Activated T-cell treated with anti-CD3 and anti-CD28 coated beads for 1 hour (primary cell): ENCODE results near the gene IGFLR1.
"Not testable (repeated sequence)": the region's sequence is repeated elsewhere in the genome, so short reads cannot be mapped to it uniquely, and the experiment has no call there.

Experiments
- DNase-seq: peaks from one replicate; pipeline ENCODE4 v3.0.0-alpha.2; 2020; ENCODE audit warnings: low read depth

Gene IGFLR1

GRCh38 chr19:35739275-35740107, 2.8 kb downstream of the IGFLR1 start:
- no peak for DNase-seq

DNA sequence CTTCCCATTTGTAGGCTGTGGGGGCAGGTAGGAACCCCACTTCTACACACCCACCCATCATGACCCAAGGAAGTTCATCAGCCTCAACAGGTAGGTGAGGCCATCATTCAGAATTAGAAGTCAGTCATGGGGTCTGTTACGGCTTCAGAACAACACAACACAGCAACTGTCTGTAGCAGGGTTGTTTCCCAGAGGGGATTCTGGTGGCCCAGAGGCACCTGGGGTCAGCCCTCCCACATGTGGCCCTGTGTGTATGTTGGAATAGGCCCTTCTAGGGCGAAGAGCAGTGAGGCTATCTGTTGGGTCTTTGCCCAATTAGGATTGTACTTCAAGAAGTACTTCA, 3.4 kb downstream of the IGFLR1 start:
- DNase-seq = no peak

DNA sequence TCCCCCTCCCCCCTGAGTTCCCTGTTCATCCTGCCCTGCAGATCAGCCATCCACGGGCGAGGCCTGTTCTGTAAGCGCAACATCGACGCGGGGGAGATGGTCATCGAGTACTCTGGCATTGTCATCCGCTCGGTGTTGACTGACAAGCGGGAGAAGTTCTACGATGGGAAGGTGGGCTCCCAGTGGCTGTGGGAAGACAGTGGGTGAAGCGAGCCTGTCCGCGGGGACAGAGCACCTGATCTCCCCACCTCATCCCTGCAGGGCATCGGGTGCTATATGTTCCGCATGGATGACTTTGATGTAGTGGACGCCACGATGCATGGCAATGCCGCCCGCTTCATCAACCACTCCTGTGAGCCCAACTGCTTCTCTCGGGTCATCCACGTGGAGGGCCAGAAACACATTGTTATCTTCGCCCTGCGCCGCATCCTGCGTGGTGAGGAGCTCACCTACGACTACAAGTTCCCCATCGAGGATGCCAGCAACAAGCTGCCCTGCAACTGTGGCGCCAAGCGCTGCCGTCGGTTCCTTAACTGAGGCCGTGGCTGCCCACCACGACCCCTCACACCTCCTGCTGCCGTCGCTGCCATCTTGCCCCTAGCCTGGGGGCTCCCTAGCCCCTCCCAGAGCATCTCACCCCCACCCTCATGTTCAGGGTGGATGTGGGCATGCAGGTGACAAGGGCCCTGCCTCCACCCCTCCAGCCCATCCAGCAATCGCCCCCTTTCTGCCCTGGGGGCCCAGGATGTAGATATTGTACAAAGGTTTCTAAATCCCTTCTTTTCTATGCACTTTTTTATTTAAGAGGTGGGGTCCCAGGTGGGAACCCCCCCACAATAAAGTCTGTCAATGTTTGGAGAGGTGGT, 4.0 kb downstream of the IGFLR1 start:
- no peak for DNase-seq

- no peak for DNase-seq
Measured at GRCh38 chr19:35736913-35737886, 5.1 kb downstream of the IGFLR1 start.

DNA sequence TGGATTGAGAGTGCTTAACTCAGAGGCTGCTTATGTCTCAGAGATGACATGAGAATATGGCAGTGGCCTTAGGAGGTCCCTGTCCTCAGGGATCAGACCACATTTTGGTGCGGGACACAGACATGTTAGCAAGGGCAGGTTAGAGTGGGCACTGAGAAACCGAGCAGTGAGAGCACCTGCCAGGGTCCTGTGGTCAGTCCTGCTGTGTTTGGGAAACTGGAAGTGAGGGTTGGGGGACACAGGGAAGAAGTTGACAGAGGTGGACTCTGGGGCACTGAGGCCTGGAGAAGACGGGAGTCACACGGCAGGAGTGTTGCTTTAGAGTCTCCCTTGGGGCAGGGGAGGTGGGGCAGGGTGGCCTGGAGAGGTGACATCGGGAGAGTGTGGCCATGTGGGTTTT, 7.4 kb downstream of the IGFLR1 start:
- no peak for DNase-seq

DNA sequence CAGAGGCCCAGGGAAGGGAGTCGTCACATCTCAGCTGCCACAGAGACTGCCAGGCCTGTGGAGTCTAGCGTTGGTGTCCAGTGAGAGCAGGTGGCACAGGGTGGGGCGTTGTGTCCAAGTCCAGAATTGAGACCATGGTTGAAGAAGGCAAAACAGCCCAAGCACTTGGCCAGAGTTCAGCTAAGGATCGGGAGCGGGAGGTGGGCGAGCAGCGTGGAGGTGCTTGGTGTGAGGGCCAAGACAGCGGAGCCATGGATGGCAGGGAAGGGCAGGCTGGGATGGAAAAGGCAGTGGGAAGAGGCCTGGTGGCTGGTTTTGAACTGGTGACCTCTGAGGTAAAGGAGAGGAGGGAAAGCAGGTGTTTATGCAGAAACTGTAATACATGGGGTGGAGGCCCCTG, 8.0 kb downstream of the IGFLR1 start:
- no peak for DNase-seq

DNA sequence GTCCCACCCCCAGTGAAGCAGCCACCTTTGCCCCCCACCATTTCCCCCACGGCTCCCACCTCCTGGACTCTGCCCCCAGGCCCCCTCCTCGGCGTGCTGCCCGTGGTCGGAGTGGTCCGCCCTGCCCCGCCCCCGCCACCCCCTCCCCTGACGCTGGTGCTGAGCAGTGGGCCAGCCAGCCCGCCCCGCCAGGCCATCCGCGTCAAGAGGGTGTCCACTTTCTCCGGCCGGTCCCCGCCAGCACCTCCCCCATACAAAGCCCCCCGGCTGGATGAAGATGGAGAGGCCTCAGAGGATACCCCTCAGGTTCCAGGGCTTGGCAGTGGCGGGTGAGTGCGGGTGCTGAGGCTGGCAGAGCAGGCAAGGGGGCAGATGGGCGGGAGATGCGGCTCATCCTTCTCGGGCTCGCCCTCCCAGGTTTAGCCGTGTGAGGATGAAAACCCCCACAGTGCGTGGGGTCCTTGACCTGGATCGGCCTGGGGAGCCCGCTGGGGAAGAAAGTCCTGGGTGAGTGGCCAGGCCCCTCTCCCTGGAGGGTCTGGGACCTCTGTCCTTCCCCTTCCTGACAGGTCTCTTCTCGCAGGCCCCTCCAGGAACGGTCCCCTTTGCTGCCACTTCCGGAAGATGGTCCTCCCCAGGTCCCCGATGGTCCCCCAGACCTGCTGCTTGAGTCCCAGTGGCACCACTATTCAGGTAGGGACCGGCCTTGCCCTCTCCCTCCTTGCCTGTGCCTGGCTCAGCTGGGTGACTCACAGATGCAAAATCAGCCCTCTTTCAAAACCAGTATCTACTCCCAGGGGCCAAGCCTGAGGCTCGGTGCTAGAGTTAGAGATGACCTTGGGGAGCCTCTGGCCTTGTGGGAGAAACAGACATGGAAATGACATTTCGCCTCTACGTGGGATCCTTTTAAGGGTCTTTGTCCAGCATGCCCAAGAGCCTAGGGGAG, 8.8 kb downstream of the IGFLR1 start:
- no peak for DNase-seq

DNA sequence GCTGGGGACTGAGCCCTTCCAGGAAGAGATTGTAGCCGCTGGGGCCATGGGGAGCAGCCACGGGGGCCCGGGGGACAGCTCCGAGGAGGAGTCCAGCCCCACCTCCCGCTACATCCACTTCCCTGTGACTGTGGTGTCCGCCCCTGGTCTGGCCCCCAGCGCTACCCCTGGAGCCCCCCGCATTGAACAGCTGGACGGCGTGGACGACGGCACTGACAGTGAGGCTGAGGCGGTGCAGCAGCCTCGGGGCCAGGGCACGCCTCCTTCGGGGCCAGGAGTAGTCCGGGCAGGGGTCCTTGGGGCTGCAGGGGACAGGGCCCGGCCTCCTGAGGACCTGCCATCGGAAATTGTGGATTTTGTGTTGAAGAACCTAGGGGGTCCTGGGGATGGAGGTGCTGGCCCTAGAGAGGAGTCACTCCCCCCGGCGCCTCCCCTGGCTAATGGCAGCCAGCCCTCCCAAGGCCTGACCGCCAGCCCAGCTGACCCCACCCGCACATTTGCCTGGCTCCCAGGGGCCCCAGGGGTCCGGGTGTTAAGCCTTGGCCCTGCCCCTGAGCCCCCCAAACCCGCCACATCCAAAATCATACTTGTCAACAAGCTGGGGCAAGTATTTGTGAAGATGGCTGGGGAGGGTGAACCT, 9.6 kb downstream of the IGFLR1 start:
- no peak for DNase-seq

GRCh38 chr19:35731779-35732405, 10.4 kb downstream of the IGFLR1 start:
- no peak for DNase-seq

GRCh38 chr19:35731353-35731752, 10.9 kb downstream of the IGFLR1 start:
- no peak for DNase-seq

DNA sequence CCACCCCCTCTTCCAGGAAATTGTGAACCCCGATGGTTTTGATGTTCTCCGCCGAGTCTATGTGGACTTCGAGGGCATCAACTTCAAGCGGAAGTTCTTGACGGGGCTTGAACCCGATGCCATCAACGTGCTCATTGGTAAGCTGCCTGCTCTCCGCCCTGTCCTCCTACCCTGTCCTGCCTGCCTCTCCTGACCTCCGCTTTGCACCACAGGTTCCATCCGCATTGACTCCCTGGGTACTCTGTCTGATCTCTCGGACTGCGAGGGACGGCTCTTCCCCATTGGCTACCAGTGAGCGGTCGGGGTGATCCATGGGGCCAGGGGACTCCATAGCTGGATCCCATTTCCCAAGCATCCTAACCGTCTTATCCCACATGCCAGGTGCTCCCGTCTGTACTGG, 11.9 kb downstream of the IGFLR1 start:
- DNase-seq = no peak

DNA sequence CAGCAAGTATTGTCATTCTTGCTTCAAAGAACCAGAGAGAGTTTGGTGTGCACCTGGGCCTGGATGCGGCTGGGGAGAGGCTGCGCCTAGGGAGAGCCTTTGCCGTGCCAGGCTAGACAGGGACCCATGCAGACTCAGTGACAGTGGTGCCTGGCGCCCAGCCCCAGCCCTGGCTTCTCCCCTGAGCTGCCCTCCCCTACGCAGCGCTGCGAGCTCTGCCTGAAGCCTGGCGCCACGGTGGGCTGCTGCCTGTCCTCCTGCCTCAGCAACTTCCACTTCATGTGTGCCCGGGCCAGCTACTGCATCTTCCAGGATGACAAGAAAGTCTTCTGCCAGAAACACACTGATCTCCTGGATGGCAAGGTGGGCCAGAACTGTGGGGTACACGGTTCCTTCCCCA, 12.5 kb downstream of the IGFLR1 start:
- DNase-seq = no peak

- no peak for DNase-seq
Measured at GRCh38 chr19:35729021-35729420, 13.2 kb downstream of the IGFLR1 start.

DNA sequence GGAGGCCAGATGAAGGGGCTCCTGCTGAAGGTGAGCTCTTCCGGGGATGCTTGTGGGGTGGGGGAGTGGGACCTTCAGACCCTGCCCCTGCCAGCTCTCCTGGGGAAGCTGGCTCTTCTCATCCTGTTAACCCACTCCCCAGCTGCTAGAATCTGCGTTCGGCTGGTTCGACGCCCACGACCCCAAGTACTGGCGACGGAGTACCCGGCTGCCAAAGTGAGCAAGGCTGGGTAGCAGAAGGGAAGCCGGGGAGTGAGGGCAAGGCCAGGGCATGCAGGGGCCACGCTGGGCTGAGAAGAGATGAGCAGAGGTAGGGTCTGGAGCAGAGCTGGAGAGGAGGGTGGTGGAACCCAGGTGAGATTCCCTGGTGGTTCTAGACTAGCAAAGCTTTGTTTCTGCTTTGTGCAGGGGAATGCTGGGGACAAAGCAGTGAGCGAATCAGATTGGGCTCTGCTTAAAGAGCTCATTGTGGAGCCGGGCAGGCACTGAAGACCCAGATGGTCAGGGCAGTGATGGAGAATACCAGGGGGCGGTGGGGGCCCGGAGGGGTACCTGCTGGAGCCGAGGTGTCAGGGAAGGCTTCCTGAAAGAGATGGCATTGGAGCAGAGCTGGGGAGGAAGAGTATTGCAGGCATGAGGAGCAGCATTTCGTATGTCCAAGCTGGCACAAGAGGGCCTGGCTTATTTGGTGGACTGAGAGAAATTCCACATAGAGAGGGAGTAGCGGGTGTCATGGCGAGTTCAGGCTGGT, 14.1 kb downstream of the IGFLR1 start:
- DNase-seq = no peak

- no peak for DNase-seq
Measured at GRCh38 chr19:35727053-35727955, 14.9 kb downstream of the IGFLR1 start.

- no peak for DNase-seq
Measured at GRCh38 chr19:35725216-35725861, 16.9 kb downstream of the IGFLR1 start.

GRCh38 chr19:35724560-35724959, 17.7 kb downstream of the IGFLR1 start:
- DNase-seq = no peak

- not testable (repeated sequence) for DNase-seq
Measured at GRCh38 chr19:35724132-35724531, 18.1 kb downstream of the IGFLR1 start.
